Upper lobe of right lung (tissue), 1 donor: Measurements from ENCODE around the gene RBP7. TPM values are rescaled to one million over a fixed set of nuclear protein-coding genes. Genes with fewer than 3 reads are reported as not detected.

Experiments used
- ATAC-seq: fragments of 200-7000 bp; cut with Tn5 transposase; one replicate; pipeline ENCODE4 v1.9.1; 2020; ENCODE audit warnings: mild to moderate bottlenecking, moderate library complexity
- DNase-seq: peaks from one replicate; pipeline ENCODE4 v3.0.0-alpha.2; 2020
- H3K27ac ChIP-seq: fragments of 200-600 bp; one replicate; pipeline ENCODE4 v1.8.0; 2022
- H3K27me3 ChIP-seq: fragments of 200-600 bp; one replicate; pipeline ENCODE4 v1.8.0; 2022; ENCODE audit warnings: mild to moderate bottlenecking
- H3K36me3 ChIP-seq: fragments of 200-600 bp; one replicate; pipeline ENCODE4 v1.8.0; 2022
- H3K4me1 ChIP-seq: fragments of 200-600 bp; one replicate; pipeline ENCODE4 v1.8.0; 2022
- H3K4me3 ChIP-seq: fragments of 200-600 bp; one replicate; pipeline ENCODE4 v1.8.0; 2022; ENCODE audit warnings: mild to moderate bottlenecking
- H3K9me3 ChIP-seq: fragments of 200-600 bp; one replicate; pipeline ENCODE4 v1.8.0; 2022
- intact Hi-C: fragments of 100-400 bp; cut with DNase I; formaldehyde crosslinking; loops from one replicate; pipeline ENCODE4 v1.11.0; 2022
- total RNA-seq: library from RNA; stranded (reverse); fragmentation: NEBNext Ultra II Directional; extraction: Animal tissue kit (Norgen Biotek cat#: 25700); gene quantifications from one replicate; pipeline ENCODE4 v1.2.1, GENCODE V29; 2021
- TF ChIP-seq, protein P1 (sequence below): fragments of 200-600 bp; IDR thresholded peaks from one replicate; pipeline ENCODE4 v1.8.0; 2022; ENCODE audit warnings: antibody characterized with exemption
- donor health status: DM: no; HTN: yes; CAD: no; lungs with severe emphysema.

RBP7 gene
- total RNA-seq, 1 donor from 2014 or later, result 8.7 TPM

DNA sequence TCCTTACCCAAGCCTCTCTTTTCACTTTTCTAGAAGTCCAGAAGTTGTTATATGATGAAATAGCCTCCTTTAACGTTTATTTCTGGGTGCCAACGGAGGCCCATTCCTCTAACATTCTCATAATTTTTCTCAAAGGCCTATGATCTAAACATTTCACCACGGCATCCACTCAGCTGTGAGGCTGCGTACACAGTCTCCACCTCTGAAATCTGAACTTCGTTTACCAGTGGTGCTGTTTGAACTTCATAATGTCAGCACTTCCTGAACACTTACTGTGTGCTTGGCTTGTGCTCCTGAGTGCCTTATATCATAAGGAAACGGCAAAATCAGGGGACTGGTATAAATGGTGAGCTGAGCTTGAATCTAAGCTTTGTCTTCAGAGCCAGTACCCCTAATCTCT is 12.0 kb upstream of the RBP7 start:
- Histone ChIP-seq H3K4me3 (no peak overlapping the region), H3K27me3 (no peaks in the 10 kb centered on the region), H3K9me3 (no peaks in the 10 kb centered on the region), H3K36me3 (peaks cover 20% of the 10 kb centered on the region), H3K4me1 (no peaks in the 10 kb centered on the region), H3K27ac (no peak overlapping the region)
- intact Hi-C loops, result no loop called here
- TF ChIP-seq, protein P1, sequence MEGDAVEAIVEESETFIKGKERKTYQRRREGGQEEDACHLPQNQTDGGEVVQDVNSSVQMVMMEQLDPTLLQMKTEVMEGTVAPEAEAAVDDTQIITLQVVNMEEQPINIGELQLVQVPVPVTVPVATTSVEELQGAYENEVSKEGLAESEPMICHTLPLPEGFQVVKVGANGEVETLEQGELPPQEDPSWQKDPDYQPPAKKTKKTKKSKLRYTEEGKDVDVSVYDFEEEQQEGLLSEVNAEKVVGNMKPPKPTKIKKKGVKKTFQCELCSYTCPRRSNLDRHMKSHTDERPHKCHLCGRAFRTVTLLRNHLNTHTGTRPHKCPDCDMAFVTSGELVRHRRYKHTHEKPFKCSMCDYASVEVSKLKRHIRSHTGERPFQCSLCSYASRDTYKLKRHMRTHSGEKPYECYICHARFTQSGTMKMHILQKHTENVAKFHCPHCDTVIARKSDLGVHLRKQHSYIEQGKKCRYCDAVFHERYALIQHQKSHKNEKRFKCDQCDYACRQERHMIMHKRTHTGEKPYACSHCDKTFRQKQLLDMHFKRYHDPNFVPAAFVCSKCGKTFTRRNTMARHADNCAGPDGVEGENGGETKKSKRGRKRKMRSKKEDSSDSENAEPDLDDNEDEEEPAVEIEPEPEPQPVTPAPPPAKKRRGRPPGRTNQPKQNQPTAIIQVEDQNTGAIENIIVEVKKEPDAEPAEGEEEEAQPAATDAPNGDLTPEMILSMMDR, result no peak
- DNase-seq (no peak), ATAC-seq (no peak)

DNA sequence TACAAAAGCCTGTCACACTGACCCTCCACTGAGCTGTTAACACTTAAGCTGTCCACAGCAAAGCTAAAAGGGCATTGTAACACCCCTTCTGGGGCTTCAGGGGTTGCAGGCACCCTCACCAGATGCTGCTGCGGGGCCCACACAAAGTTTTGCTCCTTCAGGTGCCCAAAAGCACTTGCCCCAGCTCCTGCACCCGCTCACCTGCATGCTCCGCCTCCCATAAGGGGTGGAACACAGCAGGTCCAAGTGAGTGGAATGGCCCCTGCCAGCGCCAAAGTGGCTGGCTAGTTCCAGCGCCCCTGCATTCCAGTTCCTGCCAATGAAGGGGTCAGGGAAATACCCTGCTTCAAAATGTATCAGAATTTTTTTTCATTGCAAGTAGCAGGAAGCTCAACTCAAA is 7.3 kb upstream of the RBP7 start:
- TF ChIP-seq, protein P1, result no peak
- H3K36me3 ChIP-seq, result no peaks in the 10 kb centered on the region
- DNase-seq (no peak), ATAC-seq (no peak)
- no peaks in the 10 kb centered on the region for H3K27me3 ChIP-seq
- H3K4me1 ChIP-seq, result peaks cover 5% of the 10 kb centered on the region
- no peaks in the 10 kb centered on the region for H3K9me3 ChIP-seq
- H3K27ac ChIP-seq, result no peak overlapping the region
- no peak overlapping the region for H3K4me3 ChIP-seq
- intact Hi-C loops, result no loop called here

DNA sequence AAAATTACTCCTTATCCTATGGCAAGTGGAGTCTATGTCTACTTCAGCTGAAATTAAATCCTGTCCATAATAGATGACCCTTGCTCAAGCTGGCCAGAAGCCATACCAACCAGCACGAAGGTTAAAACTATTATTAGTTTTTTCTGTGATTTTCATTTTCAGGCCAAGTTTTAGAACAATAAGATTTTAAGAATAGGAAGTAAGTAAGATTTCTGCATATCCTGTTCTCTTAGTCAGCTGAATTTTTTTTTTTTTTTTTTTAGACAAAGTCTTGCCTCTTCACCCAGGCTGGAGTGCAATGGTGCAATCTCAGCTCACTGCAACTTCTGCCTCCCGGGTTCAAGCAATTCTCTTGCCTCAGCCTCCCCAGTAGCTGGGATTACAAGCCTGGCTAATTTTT is 6.1 kb upstream of the RBP7 start:
- intact Hi-C loops, result no loop called here
- Histone ChIP-seq H3K27ac (peak overlapping the region; percentile 31), H3K36me3 (no peaks in the 10 kb centered on the region), H3K27me3 (peaks cover 5% of the 10 kb centered on the region), H3K4me3 (no peak overlapping the region), H3K4me1 (peaks cover 5% of the 10 kb centered on the region), H3K9me3 (no peaks in the 10 kb centered on the region)
- peak; percentile 46 for ATAC-seq
- DNase-seq, result no peak
- TF ChIP-seq, protein P1, result no peak

DNA sequence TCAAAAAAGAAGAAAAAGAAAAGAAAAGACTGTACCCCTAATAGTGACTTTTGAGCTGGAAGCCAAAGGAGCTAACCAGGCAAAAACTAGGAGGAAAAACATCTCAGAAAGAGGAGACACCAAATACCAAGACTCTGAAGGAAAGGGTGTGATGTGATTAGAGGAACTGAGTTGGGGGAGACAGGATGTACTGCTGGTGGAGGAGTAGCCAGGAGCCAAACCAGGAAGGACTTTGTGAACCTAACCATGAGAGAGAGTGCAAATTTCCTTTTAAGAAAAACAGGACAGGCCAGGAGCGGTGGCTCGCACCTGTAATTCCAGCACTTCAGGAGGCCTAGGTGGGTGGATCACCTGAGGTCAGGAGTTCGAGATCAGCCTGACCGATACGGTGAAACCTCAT is 4.1 kb upstream of the RBP7 start:
- TF ChIP-seq, protein P1, result no peak

DNA sequence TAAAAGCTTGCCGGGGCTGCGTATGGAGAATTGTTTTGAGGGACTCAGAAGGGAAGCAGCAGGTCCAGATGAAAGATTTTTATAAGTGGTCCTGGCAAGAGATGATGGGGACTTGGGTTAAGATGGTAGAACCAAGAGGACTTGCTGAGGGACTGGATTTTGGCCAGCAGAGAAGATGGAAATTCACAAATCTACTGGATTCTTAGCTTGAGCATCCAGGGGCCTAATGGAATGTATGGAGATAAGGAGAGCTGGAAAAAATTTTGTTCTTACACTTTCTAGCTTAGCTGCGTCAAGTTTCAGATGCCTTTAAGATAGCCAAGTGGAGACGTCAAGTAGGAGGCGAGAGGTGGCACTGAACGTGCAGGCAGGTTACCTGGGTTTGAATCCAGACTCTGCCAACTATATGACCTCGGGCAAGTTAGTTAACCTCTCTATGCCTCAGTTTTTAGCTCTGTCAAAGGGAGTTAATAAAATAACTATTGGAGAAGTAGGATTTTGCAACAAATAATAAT is 3.4 kb upstream of the RBP7 start:
- H3K27ac ChIP-seq, result peak overlapping the region; percentile 6
- H3K9me3 ChIP-seq, result no peaks in the 10 kb centered on the region
- TF ChIP-seq, protein P1, result no peak
- peaks cover 24% of the 10 kb centered on the region for H3K27me3 ChIP-seq
- no peaks in the 10 kb centered on the region for H3K36me3 ChIP-seq
- H3K4me3 ChIP-seq, result no peak overlapping the region
- ATAC-seq (no peak), DNase-seq (no peak)
- intact Hi-C loops, result no loop called here
- H3K4me1 ChIP-seq, result peaks cover 21% of the 10 kb centered on the region

More for the DNA sequence above, 4.1 kb upstream of the RBP7 start:
- DNase-seq (no peak), ATAC-seq (no peak)
- peak overlapping the region; percentile 6 for H3K27ac ChIP-seq
- H3K9me3 ChIP-seq, result no peaks in the 10 kb centered on the region
- H3K36me3 ChIP-seq, result no peaks in the 10 kb centered on the region
- no peak overlapping the region for H3K4me3 ChIP-seq
- intact Hi-C loops, result no loop called here
- H3K4me1 ChIP-seq, result peaks cover 19% of the 10 kb centered on the region
- H3K27me3 ChIP-seq, result peaks cover 17% of the 10 kb centered on the region
